ENCODE data around the gene HDGFL3. TPM values are rescaled to one million over a fixed set of nuclear protein-coding genes. Genes with fewer than 3 reads are reported as not detected.
"Not testable (repeated sequence)": the region's sequence is repeated elsewhere in the genome, so short reads cannot be mapped to it uniquely, and the experiment has no call there.

HDGFL3 gene
- total and polyA plus RNA-seq, 2 experiments from 2014 or later = 68.8 to 164 TPM

DNA sequence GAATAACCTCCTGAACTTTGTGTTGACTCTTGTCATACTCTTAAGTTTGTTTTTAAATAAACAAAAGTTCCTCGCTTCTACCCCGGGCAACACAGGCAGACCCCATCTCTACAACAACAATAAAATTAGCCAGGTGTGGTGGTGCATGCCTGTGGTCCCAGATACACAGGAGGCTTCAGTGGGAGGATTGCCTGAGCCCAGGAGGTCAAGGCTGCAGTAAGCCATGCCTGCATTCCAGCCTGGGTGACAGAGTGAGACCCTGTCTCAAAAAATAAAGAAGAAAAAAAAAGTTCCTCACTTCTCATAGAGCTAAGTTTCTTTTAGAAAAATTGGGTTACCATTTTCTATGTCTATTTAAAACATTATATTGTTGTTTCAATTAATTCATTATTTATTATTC, 29.2 kb downstream of the HDGFL3 start:
- no peaks in the 10 kb centered on the region for H3K36me3 ChIP-seq
- H3K27ac ChIP-seq = peak overlapping the region; percentile 53
- DNase-seq (ENCODE audit: low read depth in 1 of 2, low spot score in 1 of 2) = no peak
- H3K9me3 ChIP-seq (ENCODE audit: low read depth) = no peaks in the 10 kb centered on the region
- H3K4me1 ChIP-seq (ENCODE audit: low read depth) = peaks cover 19% of the 10 kb centered on the region
- no peak overlapping the region for H3K4me3 ChIP-seq
- TF ChIP-seq, protein P1, sequence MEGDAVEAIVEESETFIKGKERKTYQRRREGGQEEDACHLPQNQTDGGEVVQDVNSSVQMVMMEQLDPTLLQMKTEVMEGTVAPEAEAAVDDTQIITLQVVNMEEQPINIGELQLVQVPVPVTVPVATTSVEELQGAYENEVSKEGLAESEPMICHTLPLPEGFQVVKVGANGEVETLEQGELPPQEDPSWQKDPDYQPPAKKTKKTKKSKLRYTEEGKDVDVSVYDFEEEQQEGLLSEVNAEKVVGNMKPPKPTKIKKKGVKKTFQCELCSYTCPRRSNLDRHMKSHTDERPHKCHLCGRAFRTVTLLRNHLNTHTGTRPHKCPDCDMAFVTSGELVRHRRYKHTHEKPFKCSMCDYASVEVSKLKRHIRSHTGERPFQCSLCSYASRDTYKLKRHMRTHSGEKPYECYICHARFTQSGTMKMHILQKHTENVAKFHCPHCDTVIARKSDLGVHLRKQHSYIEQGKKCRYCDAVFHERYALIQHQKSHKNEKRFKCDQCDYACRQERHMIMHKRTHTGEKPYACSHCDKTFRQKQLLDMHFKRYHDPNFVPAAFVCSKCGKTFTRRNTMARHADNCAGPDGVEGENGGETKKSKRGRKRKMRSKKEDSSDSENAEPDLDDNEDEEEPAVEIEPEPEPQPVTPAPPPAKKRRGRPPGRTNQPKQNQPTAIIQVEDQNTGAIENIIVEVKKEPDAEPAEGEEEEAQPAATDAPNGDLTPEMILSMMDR (IDR thresholded peaks at IDR 0.05; ENCODE audit: low read depth, low read length) = no peak
- no peaks in the 10 kb centered on the region for H3K27me3 ChIP-seq

DNA sequence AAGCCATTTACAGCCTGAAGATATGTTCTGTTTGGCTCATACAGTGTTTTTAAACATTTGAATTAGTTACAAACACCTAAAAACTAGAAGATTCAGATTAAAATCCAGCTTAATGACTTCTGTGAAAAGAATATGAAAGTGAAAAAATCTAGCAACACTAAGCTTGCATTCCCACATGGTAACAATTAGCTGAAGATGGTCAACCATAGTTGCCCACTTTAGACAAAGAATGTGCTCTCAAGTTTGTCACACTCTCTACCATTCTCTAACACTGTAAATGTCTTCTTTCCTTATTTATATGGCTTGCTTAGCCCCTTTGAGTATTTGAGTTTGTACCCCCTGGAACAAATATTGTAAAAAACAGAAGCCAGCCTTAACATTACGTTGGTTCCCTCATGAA, 32.7 kb downstream of the HDGFL3 start:
- no peak for DNase-seq (ENCODE audit: low read depth in 1 of 2, low spot score in 1 of 2)
- H3K4me1 ChIP-seq (ENCODE audit: low read depth) = peaks cover 19% of the 10 kb centered on the region
- no peaks in the 10 kb centered on the region for H3K9me3 ChIP-seq (ENCODE audit: low read depth)
- H3K27ac ChIP-seq = no peak overlapping the region
- H3K4me3 ChIP-seq = no peak overlapping the region
- no peaks in the 10 kb centered on the region for H3K27me3 ChIP-seq
- H3K36me3 ChIP-seq = no peaks in the 10 kb centered on the region
- TF ChIP-seq, protein P1 (IDR thresholded peaks at IDR 0.05; ENCODE audit: low read depth, low read length) = no peak

DNA sequence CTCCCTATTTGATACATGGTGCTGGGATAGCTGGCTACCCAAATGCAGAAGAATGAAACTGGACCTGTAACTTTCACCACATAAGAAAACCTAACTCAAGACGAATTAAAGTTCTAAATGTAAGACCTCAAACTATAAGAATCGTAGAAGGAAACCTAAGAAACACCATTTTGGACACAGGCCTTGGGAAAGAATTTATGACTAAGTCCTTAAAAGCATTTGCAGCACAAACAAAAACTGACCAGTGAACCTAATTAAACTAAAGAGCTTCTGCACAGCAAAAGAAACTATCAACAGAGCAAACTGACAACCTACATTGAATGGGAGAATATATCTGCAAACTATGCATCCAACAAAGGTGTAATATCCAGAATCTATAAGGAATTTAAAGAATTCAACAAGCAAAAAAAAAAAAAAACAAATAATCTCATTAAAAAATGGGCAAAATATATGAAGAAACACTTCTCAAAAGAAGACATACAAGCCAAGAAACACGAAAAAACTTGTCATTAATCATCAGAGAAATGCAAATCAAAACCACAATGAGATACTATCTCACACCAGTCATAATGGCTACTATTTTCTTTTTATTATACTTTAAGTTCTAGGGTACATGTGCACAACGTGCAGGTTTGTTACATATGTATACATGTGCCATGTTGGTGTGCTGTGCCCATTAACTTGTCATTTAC, 37.0 kb downstream of the HDGFL3 start:
- H3K27ac ChIP-seq = no peak overlapping the region
- H3K4me1 ChIP-seq (ENCODE audit: low read depth) = peaks cover 13% of the 10 kb centered on the region
- H3K27me3 ChIP-seq = no peaks in the 10 kb centered on the region
- TF ChIP-seq, protein P1 (IDR thresholded peaks at IDR 0.05; ENCODE audit: low read depth, low read length) = no peak
- no peaks in the 10 kb centered on the region for H3K9me3 ChIP-seq (ENCODE audit: low read depth)
- H3K36me3 ChIP-seq = no peaks in the 10 kb centered on the region
- no peak overlapping the region for H3K4me3 ChIP-seq
- DNase-seq (ENCODE audit: low read depth in 1 of 2, low spot score in 1 of 2) = no peak

DNA sequence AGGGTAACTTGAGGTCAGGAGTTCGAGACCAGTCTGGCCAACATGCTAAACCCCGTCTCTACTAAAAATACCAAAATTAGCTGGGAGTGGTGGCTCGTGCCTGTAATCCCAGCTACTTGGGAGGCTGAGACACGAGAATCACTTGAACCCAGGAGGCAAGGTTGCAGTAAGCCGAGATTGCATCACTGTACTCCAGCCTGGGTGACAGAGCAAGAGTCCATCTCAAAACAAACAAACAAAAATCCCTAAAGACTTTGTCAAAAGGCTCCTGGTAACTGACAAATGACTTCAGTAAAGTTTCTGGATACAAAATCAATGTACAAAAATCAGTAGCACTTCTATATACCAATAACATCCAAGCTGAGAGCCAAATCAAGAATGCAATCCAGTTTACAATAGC, 38.0 kb downstream of the HDGFL3 start:
- not testable (repeated sequence) for DNase-seq (ENCODE audit: low read depth in 1 of 2, low spot score in 1 of 2); H3K27ac ChIP-seq; H3K4me1 ChIP-seq (ENCODE audit: low read depth); H3K27me3 ChIP-seq; H3K9me3 ChIP-seq (ENCODE audit: low read depth); H3K4me3 ChIP-seq; H3K36me3 ChIP-seq

DNA sequence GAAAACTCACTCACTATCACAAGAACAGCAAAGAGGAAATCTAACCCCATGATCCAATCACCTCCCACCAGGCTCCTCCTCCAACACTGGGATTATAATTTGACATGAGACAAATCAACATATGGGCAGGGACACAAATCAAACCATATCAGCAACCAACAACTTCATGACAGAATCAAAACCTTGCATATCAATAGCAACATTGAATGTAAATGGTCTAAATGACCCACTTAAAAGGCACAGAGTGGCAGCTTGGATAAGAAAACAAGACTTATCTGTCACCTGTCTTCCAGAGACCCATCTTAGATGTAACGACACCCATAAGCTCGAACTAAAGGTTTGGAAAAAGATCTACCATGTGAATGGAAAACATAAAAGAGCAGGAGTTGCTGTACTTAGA, 40.8 kb downstream of the HDGFL3 start:
- Histone ChIP-seq H3K27me3 (no peaks in the 10 kb centered on the region), H3K36me3 (peaks cover 6% of the 10 kb centered on the region), H3K27ac (no peak overlapping the region), H3K4me3 (no peak overlapping the region), H3K4me1 (ENCODE audit: low read depth) (no peaks in the 10 kb centered on the region), H3K9me3 (ENCODE audit: low read depth) (no peaks in the 10 kb centered on the region)
- TF ChIP-seq, protein P1 (IDR thresholded peaks at IDR 0.05; ENCODE audit: low read depth, low read length) = no peak
- DNase-seq (ENCODE audit: low read depth in 1 of 2, low spot score in 1 of 2) = no peak

DNA sequence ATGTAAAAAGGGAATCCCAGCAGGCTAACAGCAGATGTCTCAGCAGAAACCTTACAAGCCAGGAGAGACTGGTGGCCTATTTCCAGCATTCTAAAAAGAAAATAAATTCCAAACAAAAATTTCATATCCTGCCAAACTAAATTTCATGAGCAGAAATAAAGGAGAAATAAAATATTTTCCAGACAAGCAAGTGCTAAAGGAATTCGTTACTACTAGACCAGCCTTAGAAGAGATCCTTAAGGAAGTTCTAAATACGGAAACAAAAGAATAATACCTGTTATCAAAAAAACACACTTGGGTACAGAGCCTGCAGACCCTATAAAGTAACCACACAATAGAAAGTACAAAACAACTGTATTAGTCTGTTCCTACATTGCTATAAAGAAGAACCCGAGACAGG, 41.4 kb downstream of the HDGFL3 start:
- DNase-seq (ENCODE audit: low read depth in 1 of 2, low spot score in 1 of 2) = no peak
- Histone ChIP-seq H3K27ac (no peak overlapping the region), H3K27me3 (no peaks in the 10 kb centered on the region), H3K36me3 (peaks cover 6% of the 10 kb centered on the region), H3K9me3 (ENCODE audit: low read depth) (no peaks in the 10 kb centered on the region), H3K4me1 (ENCODE audit: low read depth) (no peaks in the 10 kb centered on the region), H3K4me3 (no peak overlapping the region)
- TF ChIP-seq, protein P1 (IDR thresholded peaks at IDR 0.05; ENCODE audit: low read depth, low read length) = no peak

Data from cardiac muscle cell (in vitro differentiated cells and primary cell).